ENCODE results near the gene IPO5. TPM values are rescaled to one million over a fixed set of nuclear protein-coding genes. Genes with fewer than 3 reads are reported as not detected.

The IPO5 gene
- total and polyA plus RNA-seq, 4 donors, result 92.0 to 158 (median 104) TPM

DNA sequence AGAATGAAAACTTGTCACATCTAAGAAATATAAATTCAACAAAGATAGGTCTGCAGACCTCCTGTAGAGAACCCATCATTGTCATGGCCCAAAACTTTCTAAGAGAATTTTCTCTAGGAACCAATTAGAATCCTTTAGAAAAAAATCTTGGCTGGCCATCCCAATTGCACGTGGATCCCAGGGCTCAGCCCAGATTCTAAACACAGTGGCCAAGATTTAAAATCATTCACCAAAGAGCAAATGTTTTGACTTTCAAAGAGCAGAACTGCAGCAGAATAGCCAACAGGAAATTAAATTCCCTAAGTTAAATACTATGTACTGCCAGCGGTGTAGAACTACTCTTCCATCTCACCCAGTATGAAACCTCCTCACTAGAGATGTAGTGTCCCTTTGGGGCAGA lies 21.3 kb downstream of the IPO5 start:
- Histone ChIP-seq H3K4me3 (ENCODE audit: low read depth, low read length) (no peak overlapping the region), H3K27ac (ENCODE audit: low read depth, low read length) (no peak overlapping the region), H3K4me1 (ENCODE audit: control insufficient read depth, insufficient read depth, low read length) (peaks cover 4% of the 10 kb centered on the region), H3K27me3 (ENCODE audit: control insufficient read depth, insufficient read depth, low read length) (no peaks in the 10 kb centered on the region), H3K9me3 (ENCODE audit: control insufficient read depth, insufficient read depth, low read length) (no peaks in the 10 kb centered on the region), H3K36me3 (ENCODE audit: control insufficient read depth, insufficient read depth, low read length) (no peaks in the 10 kb centered on the region)
- WGBS (ENCODE audit: insufficient coverage), result 29% methylated on average over 1 of the region's 2 CpGs
- DNase-seq (ENCODE audit: low read depth in 4 of 6, low spot score in 6 of 6), result peak in 1 of 6 donors; percentile 4

DNA sequence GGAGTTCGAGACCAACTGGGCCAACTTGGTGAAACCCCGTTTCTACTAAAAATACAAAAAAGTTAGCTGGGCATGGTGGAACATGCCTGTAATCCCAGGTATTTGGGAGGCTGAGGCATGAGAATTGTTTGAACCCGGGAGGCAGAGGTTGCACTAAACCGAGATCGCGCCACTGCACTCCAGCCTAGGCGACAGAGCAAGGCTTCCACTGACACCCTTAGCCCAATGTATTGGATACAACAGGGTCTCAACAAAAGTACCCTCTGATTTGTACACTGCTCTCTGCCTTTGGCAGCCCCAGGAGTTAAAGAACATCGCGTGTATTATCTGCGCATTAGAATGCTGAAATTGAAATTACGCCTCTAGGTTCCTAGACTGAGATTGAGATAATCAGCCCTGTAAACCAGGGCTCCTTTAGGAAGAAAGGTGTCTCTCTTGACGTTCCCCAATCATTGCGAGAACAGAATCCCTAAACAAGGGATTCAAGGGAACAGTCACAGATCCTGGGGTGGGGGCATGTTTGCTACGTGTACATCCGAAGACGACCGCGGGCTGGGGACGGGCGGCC lies 21.9 kb downstream of the IPO5 start:
- DNase-seq (ENCODE audit: low read depth in 4 of 6, low spot score in 6 of 6), result peak in 3 of 6 donors; percentile 15 to 31 (median 23)
- Histone ChIP-seq H3K36me3 (ENCODE audit: control insufficient read depth, insufficient read depth, low read length) (no peaks in the 10 kb centered on the region), H3K27me3 (ENCODE audit: control insufficient read depth, insufficient read depth, low read length) (no peaks in the 10 kb centered on the region), H3K27ac (ENCODE audit: low read depth, low read length) (peak overlapping the region; percentile 95), H3K9me3 (ENCODE audit: control insufficient read depth, insufficient read depth, low read length) (no peaks in the 10 kb centered on the region), H3K4me1 (ENCODE audit: control insufficient read depth, insufficient read depth, low read length) (peaks cover 4% of the 10 kb centered on the region), H3K4me3 (ENCODE audit: low read depth, low read length) (peak overlapping the region; percentile 85)
- WGBS (ENCODE audit: insufficient coverage), result 25% methylated on average over 15 of the region's 20 CpGs

DNA sequence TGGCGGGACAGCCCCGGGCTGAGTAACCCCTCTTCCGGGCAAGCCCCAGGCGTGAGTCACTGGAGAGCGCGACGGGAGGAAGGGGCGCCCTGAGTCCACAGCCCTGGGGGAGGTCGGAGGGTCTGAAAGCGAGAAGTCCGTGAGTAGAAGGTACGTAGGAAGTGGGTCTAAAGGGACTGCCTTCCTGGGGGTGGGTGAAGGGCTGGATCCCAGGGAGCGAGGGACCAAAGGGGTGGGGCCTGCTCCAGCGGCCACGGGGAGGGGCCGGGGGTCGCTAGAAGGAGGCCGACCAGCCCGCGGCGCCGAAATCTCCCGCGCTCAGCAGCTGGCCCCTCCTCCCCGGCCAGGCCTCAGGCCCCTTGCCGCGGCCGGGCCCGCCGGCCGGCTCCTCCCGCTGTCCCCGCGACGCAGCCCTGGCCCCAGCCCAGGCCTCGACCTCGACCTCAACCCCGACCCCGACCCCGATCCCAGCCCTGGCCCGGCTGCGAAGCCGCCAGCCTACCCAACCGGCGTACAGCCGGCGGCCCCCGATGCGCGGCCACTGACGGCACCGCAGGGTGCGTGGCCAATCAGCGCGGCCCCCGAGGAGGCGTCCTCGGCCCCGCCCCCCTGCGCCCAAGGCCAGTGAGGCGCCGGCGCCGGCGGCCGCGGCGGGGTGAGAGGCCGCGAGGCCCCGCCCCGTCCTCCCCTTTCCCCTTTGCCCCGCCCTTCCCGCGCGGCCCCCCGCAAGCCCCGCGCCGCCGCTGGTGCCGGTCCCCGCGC lies 22.6 kb downstream of the IPO5 start:
- Histone ChIP-seq H3K36me3 (ENCODE audit: control insufficient read depth, insufficient read depth, low read length) (no peaks in the 10 kb centered on the region), H3K27ac (ENCODE audit: low read depth, low read length) (peak overlapping the region; percentile 95), H3K4me1 (ENCODE audit: control insufficient read depth, insufficient read depth, low read length) (peaks cover 4% of the 10 kb centered on the region), H3K27me3 (ENCODE audit: control insufficient read depth, insufficient read depth, low read length) (no peaks in the 10 kb centered on the region), H3K9me3 (ENCODE audit: control insufficient read depth, insufficient read depth, low read length) (no peaks in the 10 kb centered on the region), H3K4me3 (ENCODE audit: low read depth, low read length) (peak overlapping the region; percentile 85)
- under 1% methylated on average over 83 of the region's 84 CpGs for WGBS (ENCODE audit: insufficient coverage)
- DNase-seq (ENCODE audit: low read depth in 4 of 6, low spot score in 6 of 6), result peak; percentile 47 to 97 (median 84)

DNA sequence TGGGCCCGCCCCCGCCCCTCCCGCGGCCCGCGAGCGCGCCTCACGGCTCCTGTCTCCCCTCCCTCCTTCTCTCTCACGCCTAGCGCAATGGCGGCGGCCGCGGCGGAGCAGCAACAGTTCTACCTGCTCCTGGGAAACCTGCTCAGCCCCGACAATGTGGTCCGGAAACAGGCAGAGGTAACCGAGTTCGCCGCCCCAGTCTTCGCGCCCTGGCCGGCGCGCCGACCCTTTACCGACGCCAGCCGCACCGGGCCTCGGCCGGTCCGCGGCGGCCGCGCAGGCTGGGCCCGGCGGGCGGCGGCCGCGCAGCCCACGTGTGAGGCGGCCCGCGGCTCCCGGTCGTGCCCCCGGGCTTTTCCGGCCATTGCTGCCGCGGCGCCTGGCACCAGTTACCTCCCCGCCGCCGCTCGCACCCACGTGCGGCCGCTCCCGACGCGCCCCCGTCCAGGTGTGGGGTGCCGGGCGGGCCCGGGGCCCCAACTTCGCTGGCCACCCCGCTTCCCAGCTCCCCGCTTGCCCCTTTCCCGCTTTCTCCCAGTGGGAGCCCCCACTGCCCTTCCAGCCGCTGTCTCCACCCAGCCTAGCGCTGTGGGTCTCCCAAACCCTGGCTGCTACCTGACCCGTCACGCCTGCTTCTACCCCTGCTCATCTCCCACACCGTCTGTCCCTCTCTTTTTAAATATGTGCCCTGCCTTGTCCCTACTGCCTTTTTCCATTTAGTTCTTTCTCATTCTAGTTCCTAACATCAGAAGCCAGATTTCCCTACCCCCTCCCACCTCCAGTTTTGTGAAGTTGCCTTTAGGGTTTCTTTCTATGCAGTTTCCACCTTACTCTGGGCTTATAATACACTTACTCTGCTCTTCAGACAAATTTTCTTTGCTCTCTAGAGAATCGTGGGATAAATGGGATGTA lies 23.4 kb downstream of the IPO5 start:
- no peaks in the 10 kb centered on the region for H3K36me3 ChIP-seq (ENCODE audit: control insufficient read depth, insufficient read depth, low read length)
- H3K9me3 ChIP-seq (ENCODE audit: control insufficient read depth, insufficient read depth, low read length), result no peaks in the 10 kb centered on the region
- under 1% methylated on average over 78 of the region's 79 CpGs for WGBS (ENCODE audit: insufficient coverage)
- peak overlapping the region; percentile 73 for H3K4me3 ChIP-seq (ENCODE audit: low read depth, low read length)
- H3K27ac ChIP-seq (ENCODE audit: low read depth, low read length), result peak overlapping the region; percentile 84
- H3K27me3 ChIP-seq (ENCODE audit: control insufficient read depth, insufficient read depth, low read length), result no peaks in the 10 kb centered on the region
- H3K4me1 ChIP-seq (ENCODE audit: control insufficient read depth, insufficient read depth, low read length), result peaks cover 4% of the 10 kb centered on the region
- peak in 3 of 6 donors; percentile 7 to 35 (median 23) for DNase-seq (ENCODE audit: low read depth in 4 of 6, low spot score in 6 of 6)

DNA sequence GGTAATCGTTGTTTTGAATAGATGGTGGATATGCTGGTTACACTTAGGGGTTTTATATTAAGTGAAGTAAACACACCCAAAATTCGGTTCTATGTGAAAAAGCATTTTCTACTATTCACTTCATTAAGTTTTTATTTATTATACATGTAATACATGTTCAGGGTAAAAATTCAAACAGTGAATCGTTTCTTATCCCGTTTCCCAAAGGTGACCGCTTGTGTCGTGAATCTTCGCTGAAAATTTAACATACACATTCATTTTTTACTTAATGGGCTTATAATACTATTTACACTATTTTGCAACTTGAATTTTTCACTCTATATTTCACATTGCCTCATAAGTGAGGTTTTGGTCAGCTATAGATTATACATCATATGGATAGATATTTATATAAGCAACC lies 24.5 kb downstream of the IPO5 start:
- Histone ChIP-seq H3K27ac (ENCODE audit: low read depth, low read length) (no peak overlapping the region), H3K36me3 (ENCODE audit: control insufficient read depth, insufficient read depth, low read length) (peaks cover 3% of the 10 kb centered on the region), H3K4me1 (ENCODE audit: control insufficient read depth, insufficient read depth, low read length) (peaks cover 4% of the 10 kb centered on the region), H3K9me3 (ENCODE audit: control insufficient read depth, insufficient read depth, low read length) (no peaks in the 10 kb centered on the region), H3K27me3 (ENCODE audit: control insufficient read depth, insufficient read depth, low read length) (no peaks in the 10 kb centered on the region), H3K4me3 (ENCODE audit: low read depth, low read length) (no peak overlapping the region)
- no CpG with 5 or more reads among the region's 7 CpGs for WGBS (ENCODE audit: insufficient coverage)
- DNase-seq (ENCODE audit: low read depth in 4 of 6, low spot score in 6 of 6), result no peak

DNA sequence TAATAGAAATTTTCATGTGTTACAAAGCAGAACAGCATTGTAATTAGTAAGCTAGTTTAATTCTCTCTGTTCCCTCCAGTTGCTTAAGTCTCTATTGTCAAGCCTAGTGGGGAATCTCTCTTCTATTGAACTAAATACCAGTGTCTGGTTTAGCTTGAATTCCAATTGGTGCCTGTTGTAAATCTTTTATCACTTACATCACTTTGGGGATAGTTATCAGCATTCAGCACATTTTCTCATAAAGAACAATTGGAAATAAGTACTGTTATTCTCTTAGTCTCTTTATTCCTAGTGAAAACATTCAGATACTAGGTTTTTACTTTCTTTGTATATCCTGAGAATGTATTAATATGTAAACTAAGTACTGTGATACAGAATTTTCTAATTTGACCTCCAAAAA lies 25.2 kb downstream of the IPO5 start:
- Histone ChIP-seq H3K27ac (ENCODE audit: low read depth, low read length) (no peak overlapping the region), H3K36me3 (ENCODE audit: control insufficient read depth, insufficient read depth, low read length) (peaks cover 3% of the 10 kb centered on the region), H3K4me1 (ENCODE audit: control insufficient read depth, insufficient read depth, low read length) (peaks cover 4% of the 10 kb centered on the region), H3K9me3 (ENCODE audit: control insufficient read depth, insufficient read depth, low read length) (no peaks in the 10 kb centered on the region), H3K27me3 (ENCODE audit: control insufficient read depth, insufficient read depth, low read length) (no peaks in the 10 kb centered on the region), H3K4me3 (ENCODE audit: low read depth, low read length) (no peak overlapping the region)
- peak in 2 of 6 donors; percentile 3 to 51 for DNase-seq (ENCODE audit: low read depth in 4 of 6, low spot score in 6 of 6)

DNA sequence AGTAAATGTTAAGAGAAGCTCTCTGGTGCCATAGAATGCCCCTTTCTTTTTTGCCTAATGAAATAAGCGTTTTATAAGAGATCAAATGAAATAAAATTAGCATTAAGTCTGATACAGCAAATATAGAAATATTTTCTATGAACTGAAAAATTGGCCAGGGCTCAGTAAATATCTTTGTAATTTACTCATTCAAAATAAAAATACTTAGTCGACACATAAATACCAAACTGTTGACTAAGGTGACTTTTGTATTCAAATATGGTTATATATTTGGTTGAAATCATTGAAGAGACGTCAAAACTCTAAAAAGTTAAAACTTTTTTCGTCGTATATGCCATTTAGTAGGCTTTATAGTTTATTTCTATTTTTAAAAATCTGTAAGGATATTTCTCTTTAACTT lies 25.6 kb downstream of the IPO5 start:
- peaks cover 3% of the 10 kb centered on the region for H3K36me3 ChIP-seq (ENCODE audit: control insufficient read depth, insufficient read depth, low read length)
- no peak for DNase-seq (ENCODE audit: low read depth in 4 of 6, low spot score in 6 of 6)
- no peaks in the 10 kb centered on the region for H3K9me3 ChIP-seq (ENCODE audit: control insufficient read depth, insufficient read depth, low read length)
- no peak overlapping the region for H3K4me3 ChIP-seq (ENCODE audit: low read depth, low read length)
- H3K27ac ChIP-seq (ENCODE audit: low read depth, low read length), result no peak overlapping the region
- peaks cover 4% of the 10 kb centered on the region for H3K4me1 ChIP-seq (ENCODE audit: control insufficient read depth, insufficient read depth, low read length)
- WGBS (ENCODE audit: insufficient coverage), result no CpG with 5 or more reads among the region's 5 CpGs
- no peaks in the 10 kb centered on the region for H3K27me3 ChIP-seq (ENCODE audit: control insufficient read depth, insufficient read depth, low read length)

DNA sequence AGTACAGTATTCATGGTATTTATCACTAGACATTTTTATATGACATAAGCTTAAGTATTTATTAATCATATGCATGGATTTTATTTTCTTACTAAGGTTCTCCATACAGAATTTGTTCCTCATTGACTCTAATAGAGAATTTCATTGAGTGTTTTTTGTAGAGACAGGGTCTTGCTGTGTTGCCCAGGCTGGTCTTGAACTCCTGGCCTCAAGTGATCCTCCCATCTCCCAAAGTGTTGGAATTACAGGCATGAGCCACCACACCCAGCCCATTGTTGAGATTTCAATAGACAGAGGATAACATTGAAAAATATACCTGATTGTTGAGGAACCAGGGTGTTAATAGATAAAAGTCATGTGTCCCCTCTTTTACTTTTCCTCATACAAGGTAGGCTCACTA lies 26.1 kb downstream of the IPO5 start:
- Histone ChIP-seq H3K4me1 (ENCODE audit: control insufficient read depth, insufficient read depth, low read length) (peaks cover 4% of the 10 kb centered on the region), H3K9me3 (ENCODE audit: control insufficient read depth, insufficient read depth, low read length) (no peaks in the 10 kb centered on the region), H3K27me3 (ENCODE audit: control insufficient read depth, insufficient read depth, low read length) (no peaks in the 10 kb centered on the region), H3K36me3 (ENCODE audit: control insufficient read depth, insufficient read depth, low read length) (peaks cover 3% of the 10 kb centered on the region), H3K4me3 (ENCODE audit: low read depth, low read length) (no peak overlapping the region), H3K27ac (ENCODE audit: low read depth, low read length) (no peak overlapping the region)
- no peak for DNase-seq (ENCODE audit: low read depth in 4 of 6, low spot score in 6 of 6)

DNA sequence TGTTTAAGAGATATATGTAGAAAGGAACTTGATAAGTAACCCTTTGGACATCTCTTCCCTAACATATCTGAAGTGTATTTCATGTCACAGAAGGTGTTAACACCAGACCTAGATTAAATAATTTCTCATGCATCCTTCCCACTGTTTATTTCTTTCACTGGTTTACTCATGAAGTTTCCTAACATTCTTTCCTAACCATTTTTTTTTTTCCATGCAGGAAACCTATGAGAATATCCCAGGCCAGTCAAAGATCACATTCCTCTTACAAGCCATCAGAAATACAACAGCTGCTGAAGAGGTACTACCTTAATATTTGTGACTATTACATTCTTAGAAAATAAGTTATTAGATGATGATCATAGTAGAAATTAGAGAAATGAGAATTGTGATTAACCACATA lies 28.8 kb downstream of the IPO5 start:
- no peak overlapping the region for H3K4me3 ChIP-seq (ENCODE audit: low read depth, low read length)

More for the DNA sequence above, 28.8 kb downstream of the IPO5 start:
- Histone ChIP-seq H3K36me3 (ENCODE audit: control insufficient read depth, insufficient read depth, low read length) (peaks cover 17% of the 10 kb centered on the region), H3K9me3 (ENCODE audit: control insufficient read depth, insufficient read depth, low read length) (no peaks in the 10 kb centered on the region), H3K27ac (ENCODE audit: low read depth, low read length) (no peak overlapping the region), H3K27me3 (ENCODE audit: control insufficient read depth, insufficient read depth, low read length) (no peaks in the 10 kb centered on the region), H3K4me1 (ENCODE audit: control insufficient read depth, insufficient read depth, low read length) (no peaks in the 10 kb centered on the region)
- DNase-seq (ENCODE audit: low read depth in 4 of 6, low spot score in 6 of 6), result no peak

Measured in spinal cord (tissue), 10 donors.